ENCODE results near the gene QRICH1.

The QRICH1 gene

DNA sequence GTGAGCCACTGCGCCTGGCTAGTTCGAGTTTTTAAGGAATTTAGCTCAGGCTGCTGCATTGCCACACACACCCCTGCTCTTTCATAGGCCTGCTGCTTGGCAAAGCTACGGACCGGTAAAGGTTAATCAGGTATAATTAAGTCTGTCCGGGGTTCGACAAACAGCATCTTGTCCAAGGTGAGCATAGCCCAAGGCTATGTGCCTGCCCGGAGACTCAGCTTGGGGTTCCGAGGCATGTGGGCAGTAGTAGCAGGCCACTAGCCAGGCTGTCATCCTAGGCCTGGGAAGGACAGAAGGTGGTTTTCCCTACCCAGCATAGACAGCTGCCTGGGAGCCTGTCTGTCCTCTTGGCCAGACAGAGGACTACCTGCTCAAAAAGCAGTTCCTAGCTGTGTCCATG lies 97.2 kb downstream of the QRICH1 start:
- no peak for DNase-seq

- DNase-seq, result no peak
Observed at GRCh38 chr3:48993834-48994233, 100.0 kb downstream of the QRICH1 start.

DNA sequence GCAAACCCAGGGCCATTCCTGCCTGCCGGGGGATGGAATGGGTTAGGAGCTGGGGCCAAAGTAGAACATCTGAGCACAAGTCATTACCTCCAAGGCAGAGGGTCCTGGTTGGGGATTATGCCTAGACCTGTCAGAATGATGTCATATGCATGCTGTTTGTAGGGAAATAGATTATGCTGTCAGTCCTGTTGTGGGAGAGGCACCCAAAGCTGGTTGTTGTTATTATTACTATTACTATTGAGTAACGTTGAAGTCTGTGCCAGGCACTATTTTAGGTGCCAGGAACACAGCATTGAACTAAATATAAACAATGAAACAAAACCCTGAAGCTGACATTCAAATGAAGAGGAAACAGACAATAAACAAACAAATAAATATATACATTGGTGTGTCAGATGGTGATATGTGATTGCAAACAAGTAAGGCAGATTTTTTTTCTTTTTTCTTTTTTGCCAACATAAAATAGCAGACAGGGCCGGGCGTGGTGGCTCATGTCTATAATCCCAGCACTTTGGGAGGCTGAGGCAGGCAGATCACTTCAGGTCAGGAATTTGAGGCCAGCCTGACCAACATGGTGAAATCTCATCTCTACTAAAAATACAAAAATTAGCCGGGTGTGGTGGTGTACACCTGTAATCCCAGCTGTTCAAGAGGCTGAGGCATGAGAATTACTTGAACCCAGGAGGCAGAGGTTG lies 101.9 kb downstream of the QRICH1 start:
- no peak for DNase-seq

GRCh38 chr3:48990636-48991469 lies 103.0 kb downstream of the QRICH1 start:
- DNase-seq, result no peak

DNA sequence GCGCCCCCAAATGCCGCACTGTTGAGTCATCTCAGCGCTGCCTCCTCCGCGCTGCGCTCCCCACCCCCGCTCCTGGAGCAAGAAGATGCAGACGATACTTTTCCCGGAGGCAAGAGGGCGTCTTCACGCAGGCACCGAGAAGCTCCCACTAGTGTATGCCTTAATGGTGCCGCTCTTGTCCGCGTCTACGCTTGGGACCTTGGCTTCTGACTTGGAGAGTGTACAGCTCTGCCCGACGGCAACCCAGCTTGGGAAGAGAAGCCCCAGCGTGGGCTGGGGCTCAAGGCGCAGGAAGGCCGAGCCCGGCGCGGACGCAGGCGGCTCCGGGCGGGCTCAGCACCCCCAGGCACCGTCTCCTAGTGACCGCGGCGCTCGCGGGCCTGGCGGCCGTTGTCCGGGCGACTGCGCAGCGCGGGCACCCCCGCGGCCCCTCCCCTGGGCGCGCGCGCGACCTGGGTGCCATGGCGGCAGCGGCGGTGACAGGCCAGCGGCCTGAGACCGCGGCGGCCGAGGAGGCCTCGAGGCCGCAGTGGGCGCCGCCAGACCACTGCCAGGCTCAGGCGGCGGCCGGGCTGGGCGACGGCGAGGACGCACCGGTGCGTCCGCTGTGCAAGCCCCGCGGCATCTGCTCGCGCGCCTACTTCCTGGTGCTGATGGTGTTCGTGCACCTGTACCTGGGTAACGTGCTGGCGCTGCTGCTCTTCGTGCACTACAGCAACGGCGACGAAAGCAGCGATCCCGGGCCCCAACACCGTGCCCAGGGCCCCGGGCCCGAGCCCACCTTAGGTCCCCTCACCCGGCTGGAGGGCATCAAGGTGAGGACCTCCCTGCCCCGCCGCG lies 103.9 kb downstream of the QRICH1 start, which contains the start of gene P4HTM:
Gene P4HTM, plus strand, starts transcription at position 446 of the 840 bp plus-strand sequence. Its CDS starts 16 bp downstream, at position 462.
- DNase-seq, result no peak

DNA sequence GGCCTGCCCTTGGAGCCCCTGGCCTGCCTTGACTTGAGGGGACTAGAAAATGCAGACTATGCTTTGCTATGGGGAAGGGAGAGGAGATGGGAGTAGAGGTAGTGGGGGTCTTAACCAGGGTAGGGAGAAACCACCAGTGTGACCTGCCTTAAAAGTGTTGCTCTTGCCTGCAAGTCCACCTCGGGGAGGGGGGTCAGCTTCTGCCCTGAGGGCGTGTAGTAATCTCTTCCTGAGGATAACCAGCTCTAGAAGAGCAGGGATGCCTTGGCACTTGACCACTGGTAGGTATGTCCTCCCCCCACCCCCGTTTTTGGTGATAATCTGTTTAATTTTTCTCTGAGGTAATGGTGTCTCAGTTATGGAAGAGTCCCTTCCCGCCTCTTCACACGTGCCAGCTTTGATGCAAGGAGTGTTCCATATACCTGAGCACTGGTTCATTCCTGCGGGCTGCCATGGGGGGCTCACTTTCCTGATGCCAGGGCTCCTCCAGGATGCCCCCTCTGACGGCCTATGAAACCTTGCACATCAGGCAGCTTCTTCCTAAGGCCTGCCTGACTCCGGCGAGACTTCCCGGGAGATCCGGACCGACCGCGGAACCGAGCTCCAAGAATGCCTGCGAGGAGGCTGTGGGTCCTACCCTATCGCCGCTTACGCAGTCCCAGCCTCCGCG lies 104.6 kb downstream of the QRICH1 start:
- no peak for DNase-seq

GRCh38 chr3:48985831-48986376 lies 108.0 kb downstream of the QRICH1 start:
- DNase-seq, result no peak

- DNase-seq, result no peak
Observed at GRCh38 chr3:48984663-48985062, 109.2 kb downstream of the QRICH1 start.

- no peak for DNase-seq
Observed at GRCh38 chr3:48983096-48983495, 110.8 kb downstream of the QRICH1 start.

- no peak for DNase-seq
Observed at GRCh38 chr3:48982686-48983085, 111.2 kb downstream of the QRICH1 start.

DNA sequence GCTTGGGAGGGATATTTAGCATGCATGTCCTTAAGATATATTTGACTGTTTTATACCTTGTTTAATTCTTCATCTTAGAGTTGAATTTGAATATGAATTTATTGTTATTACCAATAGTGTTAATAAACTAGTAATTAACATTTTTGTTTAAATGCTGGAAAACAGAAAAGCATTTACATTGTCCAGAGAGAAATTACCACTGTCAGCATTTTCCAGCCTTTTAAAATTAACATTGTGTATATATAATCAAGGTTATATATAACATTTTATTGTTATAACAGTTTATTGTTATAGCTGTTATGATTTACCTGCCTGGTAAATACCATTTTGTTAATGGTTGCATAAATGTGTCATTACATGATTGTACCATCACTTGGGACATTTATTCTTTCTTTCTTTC lies 111.9 kb downstream of the QRICH1 start:
- DNase-seq, result no peak

- no peak for DNase-seq
Observed at GRCh38 chr3:48980295-48980694, 113.6 kb downstream of the QRICH1 start.
